Astrocyte of the spinal cord (primary cell): Measurements from ENCODE around the gene ZDHHC17.
A peak's percentile ranks its signal among the peaks of the same experiment; 100 is the strongest.

Experiments used
- DNase-seq: peaks from one replicate; pipeline ENCODE4 v3.0.0; 2011; ENCODE audit warnings: low read depth, low spot score
- H3K4me3 ChIP-seq: 2 replicates; pipeline ENCODE4 v1.5.1; 2011; ENCODE audit warnings: low read depth, mild to moderate bottlenecking, low read length, moderate library complexity
- in situ Hi-C: cut with HindIII; loops from 2 replicates; pipeline ENCODE4 v1.10.0; 2017; ENCODE audit warnings: low sequenced_read_pairs
- TF ChIP-seq, protein P1 (sequence below): IDR thresholded peaks from 2 replicates; pipeline ENCODE4 v1.5.1; 2012; ENCODE audit warnings: low read depth, mild to moderate bottlenecking, low read length, inconsistent platforms

ZDHHC17 gene

DNA sequence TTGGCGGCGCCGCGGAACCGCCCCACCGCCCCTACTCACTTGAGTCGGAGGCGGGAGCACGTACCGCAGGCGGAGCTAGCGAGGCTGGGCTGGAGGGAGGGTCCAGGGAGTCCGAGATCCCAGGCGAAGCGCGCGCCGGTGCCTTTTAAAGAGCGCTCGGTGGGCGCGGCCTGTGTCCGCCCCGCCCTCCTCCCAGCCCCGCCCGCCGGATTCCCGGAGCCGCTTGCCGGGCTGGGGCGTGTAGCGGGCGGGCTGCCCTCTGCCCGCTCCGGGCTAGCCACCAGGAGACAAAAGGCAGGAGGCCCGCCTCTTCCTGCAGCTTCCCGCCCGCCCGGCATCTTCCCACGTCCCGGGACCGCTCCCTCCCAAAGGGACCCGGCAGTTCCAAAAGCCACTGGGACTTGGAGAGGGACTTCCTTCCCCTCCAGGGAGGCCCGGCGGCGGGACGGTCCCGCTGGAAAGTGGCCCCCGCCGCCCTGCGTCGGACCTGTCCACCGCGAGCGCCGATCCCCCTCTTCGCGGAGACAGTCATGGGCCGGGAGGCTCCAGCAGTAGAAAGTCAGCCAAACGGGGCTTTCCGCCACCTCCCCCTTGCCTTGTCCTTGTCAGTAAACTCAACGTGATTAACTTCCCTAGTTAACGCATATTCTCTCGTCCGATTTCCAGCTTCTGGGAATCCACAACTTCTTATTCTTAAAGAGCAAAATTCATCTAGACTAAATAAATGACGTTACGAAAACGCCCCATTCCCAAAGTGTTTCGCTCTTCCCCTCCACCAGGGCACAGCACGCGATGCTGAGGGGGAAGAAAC is 115.2 kb downstream of the ZDHHC17 start, which contains the start of gene CSRP2:
Gene CSRP2 (minus strand): TSS at position 121 of the 811 bp plus-strand sequence. CDS start 12,759 bp downstream, outside the sequence.
- in situ Hi-C loops = no loop called here
- peak within 1 kb of the TSS; percentile 80 for H3K4me3 ChIP-seq
- DNase-seq = peak; percentile 91
- TF ChIP-seq, protein P1, sequence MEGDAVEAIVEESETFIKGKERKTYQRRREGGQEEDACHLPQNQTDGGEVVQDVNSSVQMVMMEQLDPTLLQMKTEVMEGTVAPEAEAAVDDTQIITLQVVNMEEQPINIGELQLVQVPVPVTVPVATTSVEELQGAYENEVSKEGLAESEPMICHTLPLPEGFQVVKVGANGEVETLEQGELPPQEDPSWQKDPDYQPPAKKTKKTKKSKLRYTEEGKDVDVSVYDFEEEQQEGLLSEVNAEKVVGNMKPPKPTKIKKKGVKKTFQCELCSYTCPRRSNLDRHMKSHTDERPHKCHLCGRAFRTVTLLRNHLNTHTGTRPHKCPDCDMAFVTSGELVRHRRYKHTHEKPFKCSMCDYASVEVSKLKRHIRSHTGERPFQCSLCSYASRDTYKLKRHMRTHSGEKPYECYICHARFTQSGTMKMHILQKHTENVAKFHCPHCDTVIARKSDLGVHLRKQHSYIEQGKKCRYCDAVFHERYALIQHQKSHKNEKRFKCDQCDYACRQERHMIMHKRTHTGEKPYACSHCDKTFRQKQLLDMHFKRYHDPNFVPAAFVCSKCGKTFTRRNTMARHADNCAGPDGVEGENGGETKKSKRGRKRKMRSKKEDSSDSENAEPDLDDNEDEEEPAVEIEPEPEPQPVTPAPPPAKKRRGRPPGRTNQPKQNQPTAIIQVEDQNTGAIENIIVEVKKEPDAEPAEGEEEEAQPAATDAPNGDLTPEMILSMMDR = peak; percentile 30

DNA sequence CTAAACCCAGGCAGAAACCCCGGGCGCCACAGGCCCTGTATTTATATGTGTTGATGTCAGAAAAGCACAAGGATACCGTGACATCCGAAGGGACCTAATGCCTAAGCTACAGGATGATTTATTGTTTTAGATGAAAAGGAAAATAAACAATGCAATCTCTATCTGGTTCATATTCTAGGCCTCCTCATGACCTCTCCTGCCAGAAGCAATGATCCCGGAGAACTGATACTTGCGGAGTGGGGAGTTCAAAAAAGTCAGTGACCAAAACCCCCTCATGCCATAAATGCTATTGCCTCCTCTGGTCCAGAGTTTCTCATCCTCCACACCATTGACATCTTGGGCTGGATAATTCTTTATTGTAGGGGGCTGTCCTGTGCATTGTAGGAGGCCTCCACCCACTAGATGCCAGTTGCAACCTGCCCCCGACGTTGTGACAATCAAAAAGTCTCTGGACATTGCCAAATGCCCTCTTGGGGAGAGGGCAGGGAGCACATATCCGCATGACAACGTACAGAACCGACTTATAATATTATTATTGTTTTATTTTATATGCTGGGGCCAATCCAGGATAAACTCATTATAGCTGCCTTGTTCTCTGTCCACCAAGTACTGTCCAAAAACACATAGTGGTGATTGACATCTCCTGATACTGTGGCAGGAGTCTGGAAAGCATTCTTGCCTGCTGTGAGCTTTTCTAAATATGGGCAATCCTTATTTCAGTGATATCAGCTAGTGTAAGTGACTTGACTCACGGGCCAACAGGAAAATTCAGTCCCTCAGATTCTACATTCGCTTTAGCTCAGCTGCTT is 116.0 kb downstream of the ZDHHC17 start:
- in situ Hi-C loops = no loop called here
- DNase-seq = peak; percentile 28
- peak overlapping the region; percentile 80 for H3K4me3 ChIP-seq
- TF ChIP-seq, protein P1 = no peak

DNA sequence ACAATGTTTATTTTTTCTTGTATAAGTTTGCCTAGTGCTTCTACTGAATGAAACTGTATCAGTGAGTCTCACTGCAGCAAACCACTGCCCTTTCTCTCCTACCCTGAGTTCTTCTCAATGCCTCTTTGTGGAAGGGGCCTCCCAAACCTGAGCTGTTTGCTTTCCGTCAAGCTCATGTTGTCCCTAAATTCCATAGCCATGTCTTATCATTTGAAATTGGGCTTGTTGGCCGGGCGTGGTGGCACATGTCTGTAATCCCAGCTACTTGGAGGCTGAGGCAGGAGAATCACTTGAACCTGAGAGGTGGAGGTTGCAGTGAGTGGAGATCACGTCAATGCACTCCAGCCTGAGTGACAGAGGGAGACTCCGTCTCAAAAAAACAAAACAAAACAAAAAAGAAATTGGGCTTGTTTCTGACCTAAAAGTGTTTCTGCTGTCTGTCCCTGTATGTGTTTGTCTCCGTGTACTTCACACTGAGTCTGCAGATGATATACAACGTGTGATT is 116.7 kb downstream of the ZDHHC17 start:
- no peak for DNase-seq
- in situ Hi-C loops = no loop called here
- TF ChIP-seq, protein P1 = no peak
- no peak overlapping the region for H3K4me3 ChIP-seq

DNA sequence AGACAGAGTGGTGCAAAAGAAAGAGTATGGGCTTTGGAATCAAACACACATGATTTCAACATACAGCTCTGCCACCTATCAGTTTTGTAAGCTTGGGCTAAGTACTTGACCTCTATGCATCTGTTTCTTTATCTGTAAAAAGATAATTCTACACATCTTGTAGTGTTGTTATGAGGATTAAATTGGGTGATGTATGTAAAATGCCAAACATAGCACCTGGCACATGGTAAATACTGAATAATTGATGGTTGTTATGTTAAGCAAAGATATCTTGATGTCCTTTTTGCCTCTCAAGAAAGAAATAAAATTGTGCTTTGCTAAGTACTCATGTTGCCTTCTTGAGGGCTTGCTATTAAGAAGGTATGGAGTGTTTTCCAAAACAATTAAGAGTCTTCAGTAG is 117.2 kb downstream of the ZDHHC17 start:
- no peak for DNase-seq
- TF ChIP-seq, protein P1 = no peak
- H3K4me3 ChIP-seq = no peak overlapping the region
- in situ Hi-C loops = no loop called here

DNA sequence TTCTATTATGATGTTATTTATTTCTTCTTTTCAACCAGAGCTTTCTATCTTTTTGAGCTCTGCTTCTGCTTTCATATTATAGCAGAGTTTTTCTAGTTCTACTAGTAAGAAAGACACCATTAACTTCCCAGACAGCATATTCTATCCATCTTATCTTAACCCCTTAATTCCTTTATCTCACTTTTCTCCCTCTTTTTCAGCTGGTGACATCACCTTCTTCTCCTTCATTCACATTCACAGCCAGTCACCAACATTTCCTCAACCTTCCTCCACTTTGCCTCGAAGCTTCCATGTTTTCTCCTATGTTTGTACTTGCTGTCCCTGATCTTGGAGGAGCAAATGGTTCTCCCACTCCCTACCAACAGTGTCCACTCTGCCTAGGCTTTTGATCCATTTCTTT is 118.5 kb downstream of the ZDHHC17 start:
- in situ Hi-C loops = no loop called here

DNA sequence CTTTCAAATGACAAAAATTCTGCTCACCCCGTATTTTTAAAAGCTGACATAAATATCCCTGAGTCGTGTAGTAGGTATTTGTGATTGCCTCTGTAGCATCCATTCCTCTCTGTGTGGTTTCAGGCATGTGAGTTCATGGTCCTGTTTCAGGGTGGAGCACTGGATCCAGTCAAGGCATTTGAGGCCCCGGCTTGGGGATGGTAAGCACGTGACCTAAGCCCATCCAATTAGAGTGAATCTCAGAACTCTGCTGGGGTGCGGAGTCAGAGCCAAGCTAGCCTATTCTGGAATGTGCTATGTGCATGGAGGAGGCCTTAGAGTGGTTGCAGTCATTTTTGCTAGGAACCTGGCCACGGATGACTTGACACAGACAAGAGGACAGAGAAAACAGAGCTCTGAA is 119.2 kb downstream of the ZDHHC17 start:
- peak; percentile 42 for DNase-seq
- TF ChIP-seq, protein P1 = no peak
- in situ Hi-C loops = no loop called here
- H3K4me3 ChIP-seq = no peak overlapping the region

More for the DNA sequence above, 118.5 kb downstream of the ZDHHC17 start:
- no peak overlapping the region for H3K4me3 ChIP-seq
- no peak for DNase-seq
- TF ChIP-seq, protein P1 = no peak
